Osteoblast (primary cell): ENCODE data around the gene ARID4B. TPM values are rescaled to one million over a fixed set of nuclear protein-coding genes. Genes with fewer than 3 reads are reported as not detected.

Experiments used
- DNase-seq: peaks from one replicate; pipeline ENCODE4 v3.0.0; 2011; ENCODE audit warnings: low spot score, mixed read lengths; ENCODE audit not compliant: insufficient read length; ENCODE audit errors: missing footprints
- H2AFZ ChIP-seq: 2 replicates; pipeline ENCODE4 v1.6.0; 2011; ENCODE audit warnings: mild to moderate bottlenecking, low read length
- H3K27ac ChIP-seq: 2 replicates; pipeline ENCODE4 v1.5.1; 2011; ENCODE audit warnings: mild to moderate bottlenecking, low read depth, low read length, moderate library complexity
- H3K27me3 ChIP-seq: 2 replicates; pipeline ENCODE4 v1.6.0; 2012; ENCODE audit warnings: mild to moderate bottlenecking, control low read depth, inconsistent platforms, low read length, moderate library complexity; ENCODE audit not compliant: insufficient read depth
- H3K36me3 ChIP-seq: 2 replicates; pipeline ENCODE4 v1.5.1; 2011; ENCODE audit warnings: mild to moderate bottlenecking, low read length, control low read depth, moderate library complexity; ENCODE audit not compliant: insufficient read depth
- H3K4me1 ChIP-seq: 2 replicates; pipeline ENCODE4 v1.5.1; 2011; ENCODE audit warnings: mild to moderate bottlenecking, low read length, control low read depth, moderate library complexity; ENCODE audit not compliant: insufficient read depth
- H3K4me2 ChIP-seq: 2 replicates; pipeline ENCODE4 v1.6.0; 2011; ENCODE audit warnings: mild to moderate bottlenecking, low read length; ENCODE audit not compliant: insufficient read depth
- H3K4me3 ChIP-seq: fragments of 200-600 bp; sonication (generic); 3 replicates; pipeline ENCODE4 v1.5.1; 2012; ENCODE audit warnings: mild to moderate bottlenecking, low read length, inconsistent platforms; ENCODE audit not compliant: insufficient read depth
- H3K79me2 ChIP-seq: 2 replicates; pipeline ENCODE4 v1.6.0; 2012; ENCODE audit warnings: mild to moderate bottlenecking, low read length, control low read depth, inconsistent platforms; ENCODE audit not compliant: insufficient read depth
- H3K9me3 ChIP-seq: 2 replicates; pipeline ENCODE4 v1.5.1; 2011; ENCODE audit warnings: low read depth, low read length, control low read depth
- H4K20me1 ChIP-seq: 2 replicates; pipeline ENCODE4 v1.6.0; 2012; ENCODE audit warnings: mild to moderate bottlenecking, low read length, control low read depth; ENCODE audit not compliant: insufficient read depth
- total RNA-seq: library from RNA; depleted of rRNA; stranded (reverse); fragments of >200 nt; gene quantifications from 2 replicates; pipeline ENCODE4 v1.2.3, GENCODE V29; 2012
- TF ChIP-seq, protein P1 (sequence below): IDR thresholded peaks from 2 replicates; pipeline ENCODE4 v1.5.1; 2011; ENCODE audit warnings: mild to moderate bottlenecking, low read depth, low read length, moderate library complexity; ENCODE audit errors: extremely low read depth

ARID4B gene
- total RNA-seq, 1 donor: 33.7 TPM

- Histone ChIP-seq H3K36me3 (peaks cover 23% of the 10 kb centered on the region), H3K79me2 (no peaks in the 10 kb centered on the region), H3K9me3 (no peaks in the 10 kb centered on the region)
Observed at GRCh38 chr1:235342471-235342870, 14.5 kb upstream of the ARID4B start.

DNA sequence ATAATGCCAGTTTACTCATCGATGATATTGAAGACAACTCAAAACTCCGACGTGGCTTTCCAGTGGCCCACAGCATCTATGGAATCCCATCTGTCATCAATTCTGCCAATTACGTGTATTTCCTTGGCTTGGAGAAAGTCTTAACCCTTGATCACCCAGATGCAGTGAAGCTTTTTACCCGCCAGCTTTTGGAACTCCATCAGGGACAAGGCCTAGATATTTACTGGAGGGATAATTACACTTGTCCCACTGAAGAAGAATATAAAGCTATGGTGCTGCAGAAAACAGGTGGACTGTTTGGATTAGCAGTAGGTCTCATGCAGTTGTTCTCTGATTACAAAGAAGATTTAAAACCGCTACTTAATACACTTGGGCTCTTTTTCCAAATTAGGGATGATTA, 14.1 kb upstream of the ARID4B start:
- no peak overlapping the region for H3K4me2 ChIP-seq
- no peaks in the 10 kb centered on the region for H3K4me1 ChIP-seq
- no peak overlapping the region for H3K4me3 ChIP-seq
- DNase-seq: no peak
- H3K79me2 ChIP-seq: no peaks in the 10 kb centered on the region
- peaks cover 24% of the 10 kb centered on the region for H3K36me3 ChIP-seq
- no peak overlapping the region for H2AFZ ChIP-seq
- no peaks in the 10 kb centered on the region for H3K27me3 ChIP-seq
- TF ChIP-seq, protein P1, sequence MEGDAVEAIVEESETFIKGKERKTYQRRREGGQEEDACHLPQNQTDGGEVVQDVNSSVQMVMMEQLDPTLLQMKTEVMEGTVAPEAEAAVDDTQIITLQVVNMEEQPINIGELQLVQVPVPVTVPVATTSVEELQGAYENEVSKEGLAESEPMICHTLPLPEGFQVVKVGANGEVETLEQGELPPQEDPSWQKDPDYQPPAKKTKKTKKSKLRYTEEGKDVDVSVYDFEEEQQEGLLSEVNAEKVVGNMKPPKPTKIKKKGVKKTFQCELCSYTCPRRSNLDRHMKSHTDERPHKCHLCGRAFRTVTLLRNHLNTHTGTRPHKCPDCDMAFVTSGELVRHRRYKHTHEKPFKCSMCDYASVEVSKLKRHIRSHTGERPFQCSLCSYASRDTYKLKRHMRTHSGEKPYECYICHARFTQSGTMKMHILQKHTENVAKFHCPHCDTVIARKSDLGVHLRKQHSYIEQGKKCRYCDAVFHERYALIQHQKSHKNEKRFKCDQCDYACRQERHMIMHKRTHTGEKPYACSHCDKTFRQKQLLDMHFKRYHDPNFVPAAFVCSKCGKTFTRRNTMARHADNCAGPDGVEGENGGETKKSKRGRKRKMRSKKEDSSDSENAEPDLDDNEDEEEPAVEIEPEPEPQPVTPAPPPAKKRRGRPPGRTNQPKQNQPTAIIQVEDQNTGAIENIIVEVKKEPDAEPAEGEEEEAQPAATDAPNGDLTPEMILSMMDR: no peak
- no peaks in the 10 kb centered on the region for H4K20me1 ChIP-seq
- H3K27ac ChIP-seq: no peak overlapping the region
- no peaks in the 10 kb centered on the region for H3K9me3 ChIP-seq

More at GRCh38 chr1:235342471-235342870, 14.5 kb upstream of the ARID4B start:
- Histone ChIP-seq H4K20me1 (no peaks in the 10 kb centered on the region), H2AFZ (no peak overlapping the region), H3K27ac (no peak overlapping the region), H3K4me3 (no peak overlapping the region), H3K4me2 (no peak overlapping the region), H3K27me3 (no peaks in the 10 kb centered on the region), H3K4me1 (no peaks in the 10 kb centered on the region)
- TF ChIP-seq, protein P1: no peak
- no peak for DNase-seq

- Histone ChIP-seq H4K20me1 (no peaks in the 10 kb centered on the region), H3K36me3 (peaks cover 31% of the 10 kb centered on the region), H2AFZ (no peak overlapping the region), H3K9me3 (no peaks in the 10 kb centered on the region), H3K4me3 (no peak overlapping the region), H3K27ac (no peak overlapping the region), H3K4me1 (no peaks in the 10 kb centered on the region), H3K4me2 (no peak overlapping the region), H3K79me2 (peaks cover 5% of the 10 kb centered on the region), H3K27me3 (no peaks in the 10 kb centered on the region)
- TF ChIP-seq, protein P1: no peak
- no peak for DNase-seq
Observed at GRCh38 chr1:235341334-235341733, 13.4 kb upstream of the ARID4B start.

GRCh38 chr1:235339746-235340145, 11.8 kb upstream of the ARID4B start:
- Histone ChIP-seq H3K4me2 (no peak overlapping the region), H3K4me3 (no peak overlapping the region), H3K79me2 (peaks cover 16% of the 10 kb centered on the region), H3K27me3 (no peaks in the 10 kb centered on the region), H4K20me1 (no peaks in the 10 kb centered on the region), H3K36me3 (peaks cover 39% of the 10 kb centered on the region), H3K9me3 (no peaks in the 10 kb centered on the region), H2AFZ (no peak overlapping the region), H3K27ac (no peak overlapping the region), H3K4me1 (no peaks in the 10 kb centered on the region)
- no peak for DNase-seq
- TF ChIP-seq, protein P1: no peak
